Bronchial epithelial cell (primary cell): ENCODE data around the gene IFI27L2. TPM values are rescaled to one million over a fixed set of nuclear protein-coding genes. Genes with fewer than 3 reads are reported as not detected.
A peak's percentile ranks its signal among the peaks of the same experiment; 100 is the strongest.

Experiments
- DNase-seq: peaks from one replicate; pipeline ENCODE4 v3.0.0-alpha.2; 2010; ENCODE audit warnings: low read depth
- FAIRE-seq: peaks from 2 replicates; lab custom pipeline; 2011; peaks lifted over from hg19 to GRCh38; lab: Jason Lieb, UNC
- H3K27me3 ChIP-seq: 2 replicates; pipeline ENCODE4 v1.5.1; 2011; ENCODE audit warnings: low read length; ENCODE audit not compliant: control insufficient read depth, insufficient read depth
- H3K36me3 ChIP-seq: 2 replicates; pipeline ENCODE4 v1.5.1; 2011; ENCODE audit warnings: low read length; ENCODE audit not compliant: control insufficient read depth, insufficient read depth
- H3K4me3 ChIP-seq: 2 replicates; pipeline ENCODE4 v1.5.1; 2011; ENCODE audit warnings: mild to moderate bottlenecking, low read depth, low read length, control low read depth
- CTCF ChIP-seq: IDR thresholded peaks from 2 replicates; pipeline ENCODE4 v1.5.1; 2011; ENCODE audit warnings: mild to moderate bottlenecking, moderate library complexity, low read length, control low read depth, inconsistent platforms; ENCODE audit not compliant: insufficient read depth, severe bottlenecking
- total RNA-seq: library from RNA; depleted of rRNA; stranded (reverse); fragments of >200 nt; gene quantifications from 2 replicates; pipeline ENCODE4 v1.2.1, GENCODE V29; 2014

The IFI27L2 gene
- total RNA-seq, 1 donor from 2014 or later: 44.5 TPM

- no peak for FAIRE-seq
- TF ChIP-seq CTCF: no peak
These were observed 30.4 kb downstream of the IFI27L2 start for GRCh38 chr14:94099006-94099405.

GRCh38 chr14:94098326-94098992 lies 30.9 kb downstream of the IFI27L2 start:
- DNase-seq: no peak

More at GRCh38 chr14:94099006-94099405, 30.4 kb downstream of the IFI27L2 start:
- no peaks in the 10 kb centered on the region for H3K27me3 ChIP-seq
- no peak for DNase-seq
- H3K4me3 ChIP-seq: no peak overlapping the region
- H3K36me3 ChIP-seq: no peaks in the 10 kb centered on the region

DNA sequence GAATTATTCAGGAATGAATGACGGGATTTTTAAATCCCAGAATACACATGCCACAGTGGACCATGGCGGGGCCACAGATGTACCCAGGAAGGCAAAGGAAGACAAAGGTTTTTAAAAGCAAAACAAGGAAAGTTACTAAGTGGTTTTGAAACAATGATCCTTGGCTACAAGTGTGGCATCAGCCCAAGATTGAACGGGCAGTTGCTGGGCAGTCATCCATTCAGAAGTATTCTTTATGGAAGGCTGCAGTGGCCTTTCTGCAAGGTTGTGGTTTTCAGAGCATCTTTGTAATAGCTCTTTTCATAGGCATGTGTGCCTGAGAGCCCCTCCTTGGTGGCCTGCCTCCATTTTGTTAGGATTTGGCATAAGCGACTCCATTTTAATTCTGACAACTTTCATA lies 32.3 kb downstream of the IFI27L2 start:
- DNase-seq: no peak
- FAIRE-seq: no peak
- Histone ChIP-seq H3K36me3 (no peaks in the 10 kb centered on the region), H3K27me3 (no peaks in the 10 kb centered on the region), H3K4me3 (no peak overlapping the region)
- TF ChIP-seq CTCF: no peak

More at GRCh38 chr14:94098326-94098992, 30.9 kb downstream of the IFI27L2 start:
- H3K27me3 ChIP-seq: no peaks in the 10 kb centered on the region
- TF ChIP-seq CTCF: no peak
- no peaks in the 10 kb centered on the region for H3K36me3 ChIP-seq
- H3K4me3 ChIP-seq: no peak overlapping the region
- no peak for FAIRE-seq

DNA sequence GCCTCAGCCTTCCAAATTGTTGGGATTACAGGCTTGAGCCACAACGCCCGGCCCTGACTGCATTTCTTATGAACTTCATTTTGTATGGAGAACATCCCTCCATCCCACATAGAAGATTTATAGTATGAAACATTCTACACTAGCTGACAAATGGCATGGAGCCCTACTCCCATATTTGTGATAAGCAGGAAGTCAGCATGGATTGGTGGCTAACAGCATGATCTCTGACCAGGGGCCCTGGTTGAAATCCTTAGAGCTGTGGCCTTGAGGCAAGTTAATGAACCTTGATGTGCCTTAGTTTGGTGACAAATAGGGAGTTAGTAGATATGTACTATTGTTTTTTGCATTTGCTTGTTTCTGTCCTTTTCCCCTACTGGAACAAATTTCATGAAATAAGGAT lies 36.0 kb downstream of the IFI27L2 start:
- no peak for DNase-seq
- H3K4me3 ChIP-seq: no peak overlapping the region
- no peaks in the 10 kb centered on the region for H3K36me3 ChIP-seq
- no peak for FAIRE-seq
- no peak for TF ChIP-seq CTCF
- no peaks in the 10 kb centered on the region for H3K27me3 ChIP-seq

GRCh38 chr14:94089479-94089878 lies 39.9 kb downstream of the IFI27L2 start:
- FAIRE-seq: no peak
- no peak overlapping the region for H3K4me3 ChIP-seq
- TF ChIP-seq CTCF: no peak
- H3K27me3 ChIP-seq: no peaks in the 10 kb centered on the region
- DNase-seq: peak; percentile 69
- H3K36me3 ChIP-seq: no peaks in the 10 kb centered on the region

DNA sequence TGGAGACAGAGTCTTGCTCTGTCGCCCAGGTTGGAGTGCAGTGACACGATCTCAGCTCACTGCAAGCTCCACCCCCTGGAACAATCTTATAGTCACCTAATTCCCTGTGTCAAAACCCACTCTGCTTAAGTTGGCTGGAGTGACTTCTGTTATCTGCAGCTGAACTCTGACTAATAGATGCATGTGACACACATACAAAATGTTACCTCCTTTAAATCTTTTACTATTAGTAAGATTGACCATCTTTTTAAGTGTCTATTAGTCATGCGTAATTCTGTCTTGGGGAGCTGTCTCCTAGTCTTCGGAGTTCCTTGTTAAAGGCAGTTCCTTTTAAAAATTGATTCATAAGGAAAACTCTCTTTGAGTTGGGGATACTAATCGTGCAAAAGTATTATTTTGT lies 40.9 kb downstream of the IFI27L2 start:
- FAIRE-seq (no peak), DNase-seq (peak; percentile 70)
- Histone ChIP-seq H3K4me3 (no peak overlapping the region), H3K27me3 (no peaks in the 10 kb centered on the region), H3K36me3 (no peaks in the 10 kb centered on the region)
- no peak for TF ChIP-seq CTCF
